GM23338 (cell line): Measurements from ENCODE around the gene SHANK2.

Experiments
- CREB1 ChIP-seq: fragments of 250-450 bp; sonication (Bioruptor Pico); IDR thresholded peaks from 2 replicates; pipeline ENCODE4 v1.5.0; 2020; ENCODE audit warnings: low read depth, mild to moderate bottlenecking, moderate library complexity
- CTCF ChIP-seq, 2 experiments: fragments of 200-600 bp in 1 of 2; sonication (generic) in 1 of 2; conservative IDR thresholded peaks; 2 replicates each; pipeline versions ENCODE4 v1.5.1 to v1.6.1; 2016 to 2017; ENCODE audit warnings: antibody characterized with exemption in 2 of 2, low read depth in 2 of 2, mild to moderate bottlenecking in 2 of 2, moderate library complexity in 1 of 2
- EZH2 ChIP-seq: fragments of 200-600 bp; sonication (generic); IDR thresholded peaks from one replicate; pipeline ENCODE4 v1.8.0; 2017; ENCODE audit warnings: antibody characterized with exemption, mild to moderate bottlenecking, low read depth; ENCODE audit not compliant: unreplicated experiment
- EZH2phosphoT487 ChIP-seq: fragments of 200-600 bp; sonication (generic); IDR thresholded peaks from one replicate; pipeline ENCODE4 v1.8.1; 2018; ENCODE audit warnings: antibody characterized with exemption; ENCODE audit not compliant: unreplicated experiment
- NANOG ChIP-seq: IDR thresholded peaks from 2 replicates; pipeline ENCODE4 v1.6.1; 2016; ENCODE audit warnings: antibody characterized with exemption, borderline replicate concordance
- POLR2AphosphoS5 ChIP-seq: IDR thresholded peaks from 2 replicates; pipeline ENCODE4 v1.6.1; 2016; ENCODE audit warnings: antibody characterized with exemption, low read depth
- REST ChIP-seq: IDR thresholded peaks from one replicate; pipeline ENCODE4 v1.6.1; 2018; ENCODE audit warnings: antibody characterized with exemption; ENCODE audit not compliant: unreplicated experiment
- STAT1 ChIP-seq: IDR thresholded peaks from one replicate; pipeline ENCODE4 v1.6.1; 2016; ENCODE audit warnings: antibody characterized with exemption; ENCODE audit not compliant: unreplicated experiment
- ZNF114 ChIP-seq: fragments of 250-450 bp; sonication (Bioruptor Pico); IDR thresholded peaks from 2 replicates; pipeline ENCODE4 v1.5.0; 2020; ENCODE audit warnings: mild to moderate bottlenecking, moderate library complexity
- ZNF331 ChIP-seq: fragments of 250-450 bp; sonication (Bioruptor Pico); IDR thresholded peaks from 2 replicates; pipeline ENCODE4 v1.5.0; 2020; ENCODE audit warnings: low read depth, mild to moderate bottlenecking, moderate library complexity

- TF ChIP-seq CTCF (conservative IDR thresholded peaks at IDR 0.05; ENCODE audit: low read depth in 2 of 2): no peak
- TF ChIP-seq EZH2phosphoT487: no peak
- no peak for TF ChIP-seq STAT1
- no peak for TF ChIP-seq REST
- no peak for TF ChIP-seq POLR2AphosphoS5
- TF ChIP-seq NANOG: no peak
- no peak for TF ChIP-seq CREB1
- no peak for TF ChIP-seq ZNF331 (CRISPR knock-in tag)
- TF ChIP-seq EZH2: no peak
- no peak for TF ChIP-seq ZNF114 (CRISPR knock-in tag)
Measured at GRCh38 chr11:71255800-71256479, 3.6 kb upstream of the SHANK2 start.
